HG03520 (cell line): ENCODE results near the gene ACSBG1.

Experiments used
- ATAC-seq: cut with Tn5 transposase; IDR thresholded peaks from one replicate; pipeline ENCODE4 v1.9.1; 2021; ENCODE audit warnings: mild to moderate bottlenecking, moderate library complexity; ENCODE audit not compliant: unreplicated experiment

Gene ACSBG1

GRCh38 chr15:78223396-78224022 lies 10.9 kb downstream of the ACSBG1 start:
- no peak for ATAC-seq

GRCh38 chr15:78222745-78223395 lies 11.5 kb downstream of the ACSBG1 start:
- no peak for ATAC-seq

DNA sequence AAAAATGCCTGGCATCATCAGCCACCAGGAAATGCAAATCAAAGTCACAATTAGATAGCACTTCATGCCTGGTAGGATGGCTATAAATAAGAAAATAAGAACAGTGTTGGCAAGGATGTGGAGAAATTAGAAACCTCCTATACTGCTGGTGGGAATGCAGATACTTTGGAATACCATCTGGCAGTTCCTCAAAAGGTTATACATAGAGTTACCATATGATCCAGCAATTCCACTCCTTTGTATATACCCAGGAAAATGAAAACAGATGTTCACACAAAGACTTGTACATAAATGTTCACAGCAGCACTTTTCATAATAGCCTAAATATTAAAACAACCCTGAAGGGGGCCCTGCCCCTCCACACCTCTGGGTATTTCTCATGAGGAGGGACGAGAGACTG lies 13.7 kb downstream of the ACSBG1 start:
- ATAC-seq, result no peak

GRCh38 chr15:78216276-78217104 lies 17.9 kb downstream of the ACSBG1 start:
- no peak for ATAC-seq

DNA sequence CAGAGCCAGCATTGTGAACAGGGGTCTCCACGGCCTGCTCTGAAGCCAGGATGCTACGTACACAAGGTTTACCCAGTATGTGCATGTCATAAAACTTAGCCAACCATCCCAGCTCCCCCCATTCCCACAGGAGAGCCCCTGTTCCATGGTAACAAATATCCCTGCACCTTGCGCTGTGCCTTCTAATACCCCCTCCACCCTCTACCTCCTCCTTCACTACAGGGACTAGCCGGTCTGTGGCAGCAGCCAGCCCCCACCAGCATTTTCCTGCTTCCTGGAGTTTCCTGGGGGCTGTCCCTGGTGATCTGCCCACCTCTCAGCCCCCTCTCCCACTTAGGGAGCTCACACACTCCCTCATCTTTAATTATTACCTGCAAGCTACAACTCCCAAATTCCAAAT lies 20.4 kb downstream of the ACSBG1 start:
- ATAC-seq, result no peak

GRCh38 chr15:78213425-78213750 lies 21.0 kb downstream of the ACSBG1 start:
- no peak for ATAC-seq

DNA sequence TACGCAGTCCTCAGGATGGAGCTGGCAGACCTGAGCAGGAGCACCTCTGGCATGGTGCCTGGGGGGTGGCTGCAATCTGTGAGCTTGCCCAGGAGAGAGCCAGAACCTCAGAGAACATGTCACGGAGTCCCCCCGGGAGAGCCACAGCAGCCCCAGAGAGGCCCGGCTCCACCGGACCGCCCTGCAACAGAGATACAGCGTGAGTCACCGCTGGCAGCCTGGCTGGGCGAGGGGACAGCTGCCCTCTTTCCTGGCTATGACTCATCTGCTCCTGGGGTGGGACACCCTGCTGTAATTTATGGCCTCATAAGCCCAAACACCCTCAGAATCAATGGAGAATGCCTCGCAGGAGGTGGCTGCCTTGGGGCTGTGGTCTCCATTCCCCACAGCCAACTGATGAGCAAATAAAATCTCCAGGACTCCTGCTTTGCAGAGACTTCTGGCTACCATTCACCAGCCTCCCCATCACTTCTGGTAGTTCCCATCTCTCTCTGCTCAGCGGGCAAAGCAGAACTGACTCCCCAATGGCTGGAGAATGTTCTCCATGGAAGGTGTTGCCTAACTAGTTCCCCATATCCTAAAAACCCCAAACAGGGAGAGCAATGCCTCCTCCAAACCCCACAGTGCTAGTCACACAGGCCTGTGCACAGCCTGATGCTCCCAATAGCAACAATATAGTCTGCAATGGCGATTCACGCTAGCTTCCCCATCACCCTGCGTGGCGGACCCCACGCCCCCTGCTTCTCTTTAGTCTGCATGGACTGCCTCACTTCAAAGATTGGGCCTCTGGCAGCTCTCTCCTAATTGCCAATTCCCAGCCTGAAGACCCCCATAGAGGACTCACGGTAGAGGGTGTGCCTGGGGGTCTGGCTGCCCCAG lies 21.6 kb downstream of the ACSBG1 start:
- no peak for ATAC-seq

DNA sequence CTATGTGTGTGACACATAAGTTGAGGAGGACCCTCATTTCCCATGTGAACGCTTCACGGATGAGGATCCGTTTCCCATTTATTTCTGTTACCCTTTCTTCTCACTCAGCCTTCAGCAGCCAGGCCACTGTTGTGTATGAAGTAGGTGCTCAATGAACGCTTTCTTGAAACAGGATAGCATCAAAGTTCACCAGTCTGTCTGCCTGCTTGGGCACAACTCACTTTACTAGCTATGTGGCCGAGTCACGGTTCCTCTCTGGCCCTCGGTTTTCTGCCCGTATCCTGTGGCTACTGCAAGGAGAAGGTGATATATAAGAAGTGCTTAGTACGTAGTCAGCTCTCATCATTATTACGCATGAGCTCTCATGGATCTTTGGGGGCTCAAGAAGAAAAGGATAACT lies 22.4 kb downstream of the ACSBG1 start:
- no peak for ATAC-seq

DNA sequence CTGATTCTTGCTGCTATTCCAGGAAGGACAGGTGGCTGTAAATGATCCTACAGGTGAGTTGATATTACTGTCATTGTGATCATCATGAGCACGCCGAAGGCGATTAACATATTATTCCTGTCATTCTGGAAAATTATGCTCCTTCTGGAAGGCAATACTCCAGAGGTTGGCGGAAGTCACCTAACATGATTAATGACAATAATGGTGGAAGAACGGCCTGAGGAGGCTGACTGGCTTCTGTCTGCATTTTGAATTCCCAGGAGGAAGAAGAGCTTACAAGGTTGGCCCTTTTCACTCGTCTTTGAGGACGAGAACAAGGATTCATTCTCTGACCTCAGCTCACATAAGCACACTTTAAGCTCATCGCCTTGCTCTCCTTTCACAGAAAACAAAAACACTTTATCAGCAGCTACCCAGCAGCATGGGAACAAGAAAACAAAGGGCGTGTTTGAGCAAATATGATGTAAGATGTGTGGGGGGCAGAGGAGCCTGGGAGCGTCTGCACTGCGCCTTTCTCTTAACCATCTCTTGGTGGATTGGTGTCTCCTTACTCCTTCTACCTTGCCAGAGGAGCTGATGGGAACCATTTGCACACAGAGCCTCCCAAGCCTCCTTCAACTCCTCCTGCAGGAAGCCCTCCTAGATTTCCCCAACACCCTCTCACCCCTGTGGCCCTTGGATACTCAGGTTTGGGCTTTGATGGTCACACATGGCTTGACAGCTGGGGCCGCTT lies 23.0 kb downstream of the ACSBG1 start:
- no peak for ATAC-seq

- ATAC-seq, result no peak
Measured at GRCh38 chr15:78210349-78210717, 24.0 kb downstream of the ACSBG1 start.

DNA sequence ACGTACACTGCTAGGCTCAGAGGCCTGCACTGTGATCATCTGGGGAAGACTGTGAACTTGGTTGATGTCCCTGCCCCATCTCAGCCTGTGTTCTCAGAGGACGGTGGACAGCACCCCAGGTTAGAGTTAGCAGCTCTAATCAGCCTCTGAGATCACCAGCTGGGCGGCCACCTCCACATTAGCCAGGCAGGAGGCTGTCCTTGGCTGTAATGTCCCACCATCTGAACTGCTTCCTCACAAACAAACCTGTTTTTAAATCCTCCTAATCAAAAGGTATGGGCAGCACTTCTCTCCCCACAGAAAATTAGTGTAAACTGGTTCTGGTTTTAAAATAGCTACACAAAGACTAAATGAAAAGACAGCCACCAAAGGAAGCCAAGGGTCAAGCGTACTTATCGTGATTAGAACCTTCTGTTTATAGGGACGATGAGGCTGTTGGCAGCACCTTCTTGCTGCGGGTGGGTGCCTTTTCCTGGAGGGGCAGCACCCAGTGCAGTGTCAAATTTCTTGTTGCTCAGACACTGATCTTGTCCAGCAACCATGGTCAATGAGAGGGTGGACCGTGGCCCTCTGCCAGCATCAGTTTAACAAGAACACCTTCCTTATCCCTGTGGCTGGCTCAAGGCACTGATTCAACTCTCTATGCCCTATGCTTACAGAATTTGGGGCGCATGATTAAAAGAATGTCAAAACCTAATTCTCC lies 24.6 kb downstream of the ACSBG1 start:
- no peak for ATAC-seq

DNA sequence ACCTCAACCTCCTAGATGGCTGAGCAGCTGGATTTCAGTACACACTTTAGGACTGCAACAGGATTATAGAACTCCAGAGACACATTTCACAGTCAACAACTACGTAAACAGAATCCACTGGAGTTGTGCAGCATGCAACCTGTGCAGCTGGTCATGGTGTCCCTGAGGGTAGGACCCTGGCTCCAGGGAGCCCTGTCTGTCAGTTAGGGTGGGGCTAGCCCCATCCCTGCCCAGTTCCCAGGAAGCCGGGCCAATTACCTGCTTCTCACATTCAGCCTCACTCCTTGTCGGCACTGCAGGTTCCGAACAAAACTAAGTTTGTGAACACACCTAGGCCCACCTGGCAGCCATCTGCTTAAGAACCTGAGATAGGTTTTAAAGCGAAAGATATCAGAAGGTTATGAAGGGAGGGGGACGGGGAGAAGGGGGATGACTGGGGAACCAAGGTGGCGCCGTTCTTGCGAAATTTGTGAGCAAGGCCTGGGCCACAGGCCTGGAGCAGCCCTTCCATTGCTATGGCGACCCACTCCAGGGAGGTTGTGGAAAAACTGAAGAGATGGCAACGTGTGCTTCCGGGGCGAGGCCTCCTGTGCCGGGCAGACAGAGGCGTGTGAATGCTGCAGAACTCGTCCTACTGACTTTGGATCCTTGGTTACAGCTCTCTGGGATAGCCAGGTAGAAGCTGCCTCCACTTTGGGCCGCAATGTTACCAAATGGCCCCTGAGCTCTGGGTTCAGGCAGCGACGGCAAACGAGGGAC lies 25.3 kb downstream of the ACSBG1 start:
- no peak for ATAC-seq

DNA sequence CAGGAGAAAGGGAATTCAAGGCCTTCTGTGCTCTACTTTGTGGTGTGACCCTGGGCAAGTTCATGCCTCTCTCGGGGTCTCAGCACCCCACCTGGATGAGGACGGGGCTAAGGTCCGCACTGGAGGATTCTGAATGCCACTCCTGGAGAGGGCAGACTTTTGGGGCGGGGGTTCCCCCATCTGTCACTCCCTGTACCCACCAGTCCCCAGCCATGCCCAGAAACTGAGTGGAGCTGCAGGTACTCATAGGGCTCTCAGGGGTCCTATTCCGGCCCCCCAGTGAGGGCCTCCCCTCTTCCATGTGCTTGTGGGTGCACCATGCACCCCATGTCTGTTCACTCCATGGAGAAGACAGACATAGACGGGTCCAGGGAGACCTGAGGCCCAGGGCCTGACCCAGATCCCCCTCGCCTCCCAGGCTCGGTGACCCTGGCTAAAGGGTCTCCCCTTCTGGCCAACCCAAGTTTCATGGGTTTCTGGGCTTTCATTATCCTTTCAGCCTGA lies 26.0 kb downstream of the ACSBG1 start:
- ATAC-seq, result no peak

DNA sequence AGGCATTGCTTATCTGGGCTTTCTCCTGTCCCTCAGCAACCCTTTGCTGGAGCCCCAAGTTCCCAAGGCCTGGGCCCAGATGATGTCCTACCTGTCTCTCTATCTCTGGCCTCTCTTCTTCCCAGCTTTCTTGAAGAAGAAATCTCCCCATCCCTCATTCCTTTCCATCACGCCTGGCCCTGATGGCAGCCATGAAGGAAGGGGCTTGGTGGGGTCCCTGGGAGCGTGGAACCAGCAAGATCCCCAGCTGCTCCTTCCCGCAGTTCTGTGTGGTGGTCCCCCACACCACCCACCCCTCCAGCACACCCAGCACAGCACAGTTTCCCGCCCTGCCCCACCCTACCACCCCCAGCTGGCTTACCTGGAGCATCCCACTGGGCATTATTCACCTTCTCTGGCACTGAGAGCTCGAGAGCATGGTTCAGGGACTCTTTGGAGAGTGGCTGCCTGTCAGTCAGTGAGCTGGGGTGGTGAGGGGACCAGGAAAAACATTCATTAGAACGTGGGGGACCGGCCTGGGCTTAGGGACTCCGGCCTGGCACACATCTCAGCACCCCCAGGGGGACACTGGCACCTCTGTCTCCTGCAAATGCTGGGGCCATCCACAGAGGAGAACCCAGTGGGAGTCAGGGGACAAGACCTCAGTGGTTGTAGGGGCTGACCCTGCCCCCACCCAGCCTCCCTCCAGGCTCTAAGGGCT lies 26.6 kb downstream of the ACSBG1 start:
- no peak for ATAC-seq

DNA sequence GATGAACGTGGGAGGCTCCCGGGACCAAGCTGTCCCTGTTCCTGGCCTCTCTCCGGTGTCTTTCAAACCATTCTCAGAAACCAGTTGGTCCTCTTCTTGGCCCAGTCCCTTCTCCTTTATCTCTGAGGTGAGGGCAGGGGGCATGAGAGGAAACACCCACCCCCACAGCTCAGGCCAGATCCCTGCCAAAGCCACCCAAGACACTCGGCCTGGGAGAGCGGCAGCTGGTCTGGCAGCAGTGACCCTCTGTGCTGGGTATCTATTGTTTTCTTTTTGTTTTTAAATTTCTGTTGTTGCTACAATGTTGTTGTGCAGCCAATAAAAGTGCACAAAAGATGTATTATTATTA lies 27.3 kb downstream of the ACSBG1 start:
- ATAC-seq, result no peak

DNA sequence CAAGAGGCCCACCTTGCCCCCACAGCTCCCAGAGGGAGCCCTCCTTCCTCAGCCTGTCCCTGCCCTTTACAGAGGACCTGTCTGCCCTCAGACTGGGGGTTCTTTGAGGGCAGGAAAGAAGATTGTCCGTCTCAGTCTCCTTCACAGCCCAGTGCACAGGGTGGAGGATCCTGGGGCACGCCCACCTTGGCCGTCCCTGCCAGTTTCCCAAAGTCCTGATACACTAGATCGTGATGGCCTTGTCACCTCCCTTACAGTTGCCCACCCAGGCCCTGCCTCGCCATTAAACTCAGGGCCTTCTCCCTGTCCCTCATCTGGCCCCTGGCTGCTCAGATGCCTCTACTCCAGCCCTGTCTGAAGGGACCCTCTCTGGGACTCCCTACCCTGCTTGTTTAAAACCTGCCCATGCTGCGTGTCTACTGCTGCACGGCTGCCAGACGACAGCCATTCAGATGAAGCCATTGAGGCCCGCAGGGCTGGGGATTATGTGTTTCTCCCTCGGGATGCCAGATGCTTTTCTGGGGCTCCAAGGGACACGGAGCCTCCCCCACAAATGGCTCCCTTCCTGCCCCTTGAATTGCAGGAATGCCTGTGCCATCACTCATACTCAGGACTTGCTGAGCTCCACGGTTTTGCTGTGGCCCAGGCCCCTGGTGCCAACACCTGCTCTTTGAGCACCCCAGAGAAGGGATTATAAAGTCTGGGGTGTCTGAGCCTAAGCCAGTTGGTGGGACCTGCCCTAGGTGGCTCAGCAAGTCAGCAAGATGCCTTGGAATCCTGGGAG lies 27.8 kb downstream of the ACSBG1 start:
- ATAC-seq, result no peak

GRCh38 chr15:78205856-78206255 lies 28.5 kb downstream of the ACSBG1 start:
- ATAC-seq, result no peak

DNA sequence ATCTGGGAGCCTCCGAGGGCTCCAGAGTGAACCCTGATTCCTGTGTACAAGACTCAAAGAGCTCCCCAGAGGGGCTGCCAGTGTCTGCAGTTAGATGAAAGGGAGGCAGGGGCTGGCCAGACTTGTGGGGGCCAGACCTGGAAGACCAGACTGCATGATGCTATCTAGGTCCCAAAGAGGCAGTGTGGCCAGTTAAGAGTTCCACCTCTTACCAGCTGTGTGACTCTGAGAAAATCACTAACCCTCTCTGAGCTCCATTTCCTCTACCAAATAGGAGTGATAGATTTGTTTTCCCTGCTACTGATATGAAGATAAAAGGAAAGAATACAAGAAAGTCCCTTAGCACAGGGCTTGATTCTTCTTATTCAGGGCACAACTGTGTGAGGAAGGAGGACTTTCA lies 29.0 kb downstream of the ACSBG1 start:
- no peak for ATAC-seq
